ENCODE measurements around the gene ERCC2. TPM values are rescaled to one million over a fixed set of nuclear protein-coding genes. Genes with fewer than 3 reads are reported as not detected.
A peak's percentile ranks its signal among the peaks of the same experiment; 100 is the strongest.

Gene ERCC2
- total and polyA plus RNA-seq, 2 of the 4 experiments (the other 2 are of a cell fraction): 30.6 to 66.5 TPM

- CTCF ChIA-PET: interaction anchor here (0.6 kb wide), 1 partner anchor 300 kb away, joined by 5 read pairs; no protein-coding TSS in a partner anchor
- Histone ChIP-seq H3K18ac (ENCODE audit: low read depth, low read length) (no peak overlapping the region), H3K9ac (ENCODE audit: low read depth, low read length) (no peak overlapping the region), H3K4ac (ENCODE audit: low read depth, low read length) (no peak overlapping the region), H2AK9ac (replicated peaks; ENCODE audit: low read depth, low read length, poor library complexity) (peak overlapping the region; percentile 67), H3K27ac (ENCODE audit: insufficient read depth, low read length) (no peak overlapping the region), H2AK5ac (ENCODE audit: low read depth, low read length) (peak overlapping the region; percentile 47; the same call in 1 of the 2 replicates), H3K9me3 (ENCODE audit: control insufficient read depth, insufficient read depth, low read length) (no peaks in the 10 kb centered on the region), H2BK120ac (ENCODE audit: low read depth, low read length) (no peak overlapping the region), H2BK20ac (ENCODE audit: low read depth, low read length) (no peak overlapping the region), H4K8ac (ENCODE audit: low read depth in 2 of 2, low read length in 2 of 2) (no peak overlapping the region), H3K9me1 (ENCODE audit: insufficient read depth, low read length) (peaks cover 6% of the 10 kb centered on the region; the same call in 1 of the 2 replicates), H4K91ac (ENCODE audit: insufficient read depth, low read depth, low read length) (no peak overlapping the region), H2BK5ac (ENCODE audit: low read depth, low read length, poor library complexity, severe bottlenecking) (no peak overlapping the region), H4K5ac (ENCODE audit: low read depth, low read length) (no peak overlapping the region), H3K4me1 (ENCODE audit: control insufficient read depth, insufficient read depth, low read length) (peaks cover 3% of the 10 kb centered on the region), H2BK15ac (ENCODE audit: low read depth, low read length) (no peak overlapping the region), H3K14ac (replicated peaks; ENCODE audit: low read depth, low read length) (no peak overlapping the region), H3K56ac (ENCODE audit: extremely low read depth, insufficient read depth, low read length) (no peak overlapping the region), H4K20me1 (ENCODE audit: insufficient read depth, low read length) (no peaks in the 10 kb centered on the region; the same call in 1 of the 2 replicates), H3K4me3 (ENCODE audit: insufficient read depth, low read depth, low read length) (no peak overlapping the region), H3K79me1 (ENCODE audit: low read depth in 1 of 2, low read length in 2 of 2) (peaks cover 10 to 49% of the 10 kb centered on the region in 2 experiments; a peak in 3 of 4 replicates), H3K27me3 (ENCODE audit: control insufficient read depth, insufficient read depth, low read length) (no peaks in the 10 kb centered on the region), H3K36me3 (ENCODE audit: control insufficient read depth, insufficient read depth, low read length) (no peaks in the 10 kb centered on the region; the same call in 1 of the 2 replicates), H2AFZ (replicated peaks; ENCODE audit: low read length, poor library complexity) (peak overlapping the region; percentile 49), H3K23ac (ENCODE audit: low read depth, low read length) (no peak overlapping the region), H3K4me2 (ENCODE audit: low read depth, low read length) (no peak overlapping the region)
- TF ChIP-seq MXI1 (IDR thresholded peaks at IDR 0.05; ENCODE audit: borderline replicate concordance, low read depth, low read length): no peak
- no peak for TF ChIP-seq CTCF (conservative IDR thresholded peaks at IDR 0.05; ENCODE audit: low read depth, low read length)
- no peak for TF ChIP-seq RFX5 (IDR thresholded peaks at IDR 0.05; ENCODE audit: low read depth, low read length)
- no peak for TF ChIP-seq CEBPB (IDR thresholded peaks at IDR 0.05; ENCODE audit: low read depth, low read length)
- TF ChIP-seq RAD21 (IDR thresholded peaks at IDR 0.05; ENCODE audit: low read length): no peak
- TF ChIP-seq POLR2A (IDR thresholded peaks at IDR 0.05; ENCODE audit: low read depth, low read length): no peak
- no peak for TF ChIP-seq NFE2L2 (IDR thresholded peaks at IDR 0.05; ENCODE audit: low read depth, low read length)
- no peak for TF ChIP-seq SMC3 (IDR thresholded peaks at IDR 0.05; ENCODE audit: low read depth, low read length)
- no CpG with 5 or more reads among the region's 6 CpGs for WGBS, 2 experiments (ENCODE audit: extremely low coverage in 2 of 2, insufficient read length in 1 of 2)
- in situ Hi-C loops (cut with MboI; ENCODE audit: low sequenced_read_pairs): no loop called here
- no peak for DNase-seq
- POLR2A ChIA-PET (ENCODE audit: unreplicated experiment): no interaction called here
- dilution Hi-C loops (cut with HindIII; ENCODE audit: low sequenced_read_pairs, unreplicated experiment): no loop called here
- no TSS peak for BruUV-seq (replicated peaks)
- intact Hi-C loops (cut with micrococcal nuclease): no loop called here
- no peak for ATAC-seq (ENCODE audit: low read depth)
Measured at GRCh38 chr19:45400192-45400591, 29.8 kb upstream of the ERCC2 start.

Measured in IMR-90 (cell line).